Testis (tissue), 2 donors: Measurements from ENCODE around the gene MYOG.

ENCODE experiments used
- CTCF ChIP-seq, 3 experiments: fragments of 450-650 bp in 2 of 3; fragments of 200-600 bp in 1 of 3; sonication (generic) in 1 of 3; IDR thresholded peaks; one replicate each; pipeline ENCODE4 v1.5.1; 2016 to 2019; ENCODE audit warnings: antibody characterized with exemption in 3 of 3, mild to moderate bottlenecking in 2 of 3, moderate library complexity in 1 of 3
- POLR2A ChIP-seq: fragments of 450-650 bp; IDR thresholded peaks from one replicate; pipeline ENCODE4 v1.6.1; 2017; ENCODE audit warnings: antibody characterized with exemption, mild to moderate bottlenecking, moderate library complexity

DNA sequence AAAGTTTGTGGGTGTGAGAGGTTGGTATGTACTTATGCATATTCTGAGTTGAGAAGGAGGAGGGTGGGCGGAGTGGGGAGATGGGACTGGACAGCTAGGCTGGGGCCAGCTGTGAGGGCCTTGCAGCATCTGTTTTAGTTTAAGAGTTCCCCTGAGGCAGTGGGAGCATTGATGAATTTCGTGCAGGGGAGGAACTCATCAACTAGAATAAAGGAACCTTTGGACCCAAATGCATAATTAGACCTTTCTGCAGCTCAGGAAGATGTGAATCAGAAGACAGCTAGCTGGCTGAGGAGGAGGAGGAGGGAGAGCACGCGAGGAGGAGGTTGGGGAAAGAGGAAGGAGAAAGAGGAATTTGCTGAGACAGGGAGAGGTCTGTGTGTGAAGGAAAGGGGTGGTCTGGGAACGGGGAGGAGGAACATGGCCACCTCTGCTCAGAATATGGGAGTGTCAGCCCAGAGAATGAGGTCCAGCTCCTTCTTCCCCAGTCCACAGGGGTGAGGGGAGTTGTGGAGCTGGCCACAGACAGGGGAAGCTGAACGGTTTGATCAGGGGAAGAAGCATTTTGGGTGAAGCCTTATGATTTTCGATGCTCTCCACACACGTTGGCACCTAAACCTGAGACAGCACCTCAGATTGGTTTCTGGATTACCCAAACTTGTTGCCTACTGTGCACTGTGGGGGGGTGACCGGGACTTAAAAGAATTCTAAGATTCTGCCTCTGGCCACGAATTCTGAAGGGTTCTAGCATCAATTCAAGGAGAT, 27.7 kb downstream of the MYOG start:
- TF ChIP-seq CTCF (IDR thresholded peaks at IDR 0.05): no peak
- TF ChIP-seq POLR2A: no peak
